Fibroblast of lung (primary cell): Measurements from ENCODE around the gene SPTBN1. TPM values are rescaled to one million over a fixed set of nuclear protein-coding genes. Genes with fewer than 3 reads are reported as not detected.

ENCODE experiments used
- DNase-seq, 2 donors: peaks; one replicate each; pipeline versions ENCODE4 v3.0.0 to v3.0.0-alpha.2; 2010; ENCODE audit warnings: low read depth in 2 of 2
- H2AFZ ChIP-seq: 2 replicates; pipeline ENCODE4 v1.5.1; 2012; ENCODE audit warnings: low read length, control low read depth, inconsistent platforms
- H3K27ac ChIP-seq: 2 replicates; pipeline ENCODE4 v1.5.1; 2011; ENCODE audit warnings: low read length, control low read depth; ENCODE audit not compliant: insufficient read depth
- H3K27me3 ChIP-seq: 2 replicates; pipeline ENCODE4 v1.5.1; 2011; ENCODE audit warnings: mild to moderate bottlenecking, low read length; ENCODE audit not compliant: control insufficient read depth, insufficient read depth
- H3K36me3 ChIP-seq: 2 replicates; pipeline ENCODE4 v1.5.1; 2011; ENCODE audit warnings: low read length; ENCODE audit not compliant: control insufficient read depth, insufficient read depth
- H3K4me1 ChIP-seq: 2 replicates; pipeline ENCODE4 v1.5.1; 2011; ENCODE audit warnings: low read length; ENCODE audit not compliant: control insufficient read depth, insufficient read depth; ENCODE audit errors: extremely low read depth
- H3K4me2 ChIP-seq: 2 replicates; pipeline ENCODE4 v1.5.1; 2011; ENCODE audit warnings: low read length, control low read depth; ENCODE audit not compliant: insufficient read depth; ENCODE audit errors: extremely low read depth
- H3K4me3 ChIP-seq, 4 experiments: fragments of 200-600 bp in 1 of 4; sonication (generic) in 1 of 4; replicated peaks in 1 of 4; 2 replicates each; pipeline ENCODE4 v1.5.1; 2011 to 2016; ENCODE audit warnings: low read length in 4 of 4, low read depth in 3 of 4, mild to moderate bottlenecking in 3 of 4, control low read depth in 2 of 4, inconsistent platforms in 1 of 4, mixed read lengths in 1 of 4; ENCODE audit not compliant: insufficient read depth in 1 of 4; ENCODE audit errors: control extremely low read depth in 1 of 4
- H3K79me2 ChIP-seq: 2 replicates; pipeline ENCODE4 v1.5.1; 2012; ENCODE audit warnings: mild to moderate bottlenecking, low read length, inconsistent platforms; ENCODE audit not compliant: control insufficient read depth, insufficient read depth
- H3K9ac ChIP-seq: 2 replicates; pipeline ENCODE4 v1.5.1; 2011; ENCODE audit warnings: mild to moderate bottlenecking, low read length, control low read depth; ENCODE audit not compliant: insufficient read depth
- H3K9me3 ChIP-seq: 2 replicates; pipeline ENCODE4 v1.5.1; 2012; ENCODE audit warnings: low read depth, low read length; ENCODE audit not compliant: control insufficient read depth, insufficient read depth
- H4K20me1 ChIP-seq: 2 replicates; pipeline ENCODE4 v1.5.1; 2011; ENCODE audit warnings: low read length; ENCODE audit not compliant: control insufficient read depth, insufficient read depth; ENCODE audit errors: extremely low read depth
- EZH2 ChIP-seq: IDR thresholded peaks from 2 replicates; pipeline ENCODE4 v1.5.1; 2012; ENCODE audit warnings: low read length, control low read depth, mild to moderate bottlenecking; ENCODE audit errors: missing control alignments
- polyA plus RNA-seq, 2 donors: library from polyadenylated mRNA; depleted of rRNA in 1 of 2; stranded (reverse) in 1 of 2; unstranded in 1 of 2; fragments of >200 nt; gene quantifications; 2 replicates each; pipeline ENCODE4 v1.2.1, GENCODE V29; 2011 to 2012; ENCODE audit warnings: missing spikeins in 1 of 2
- total RNA-seq: library from RNA; depleted of rRNA; stranded (reverse); fragments of >200 nt; gene quantifications from 2 replicates; pipeline ENCODE4 v1.2.1, GENCODE V29; 2014
- TF ChIP-seq, protein P1 (sequence below), 2 donors: IDR thresholded peaks in 1 of 2; conservative IDR thresholded peaks in 1 of 2; 1 replicate in 1 of 2; 2 replicates in 1 of 2; pipeline ENCODE4 v1.5.1; 2011 to 2012; ENCODE audit warnings: low read length in 2 of 2, control low read depth in 1 of 2, inconsistent platforms in 1 of 2, low read depth in 1 of 2, mild to moderate bottlenecking in 1 of 2

Gene SPTBN1
- total and polyA plus RNA-seq, 2 donors (not counting 1 experiment from before 2014, with no cell fraction given), result 123 to 325 TPM

GRCh38 chr2:54577035-54577434, 120.9 kb downstream of the SPTBN1 start:
- no peak overlapping the region for H3K4me2 ChIP-seq

GRCh38 chr2:54577944-54578647, 122.0 kb downstream of the SPTBN1 start:
- H3K4me1 ChIP-seq, result peaks cover 28% of the 10 kb centered on the region
- no peak overlapping the region for H3K4me2 ChIP-seq
- H3K9ac ChIP-seq, result no peak overlapping the region
- H3K27me3 ChIP-seq, result no peaks in the 10 kb centered on the region
- H3K9me3 ChIP-seq, result no peaks in the 10 kb centered on the region
- H4K20me1 ChIP-seq, result no peaks in the 10 kb centered on the region
- peaks cover 68% of the 10 kb centered on the region for H3K79me2 ChIP-seq
- no peak overlapping the region for H3K4me3 ChIP-seq
- no peak for DNase-seq
- H3K27ac ChIP-seq, result no peak overlapping the region
- no peak overlapping the region for H2AFZ ChIP-seq
- TF ChIP-seq, protein P1, sequence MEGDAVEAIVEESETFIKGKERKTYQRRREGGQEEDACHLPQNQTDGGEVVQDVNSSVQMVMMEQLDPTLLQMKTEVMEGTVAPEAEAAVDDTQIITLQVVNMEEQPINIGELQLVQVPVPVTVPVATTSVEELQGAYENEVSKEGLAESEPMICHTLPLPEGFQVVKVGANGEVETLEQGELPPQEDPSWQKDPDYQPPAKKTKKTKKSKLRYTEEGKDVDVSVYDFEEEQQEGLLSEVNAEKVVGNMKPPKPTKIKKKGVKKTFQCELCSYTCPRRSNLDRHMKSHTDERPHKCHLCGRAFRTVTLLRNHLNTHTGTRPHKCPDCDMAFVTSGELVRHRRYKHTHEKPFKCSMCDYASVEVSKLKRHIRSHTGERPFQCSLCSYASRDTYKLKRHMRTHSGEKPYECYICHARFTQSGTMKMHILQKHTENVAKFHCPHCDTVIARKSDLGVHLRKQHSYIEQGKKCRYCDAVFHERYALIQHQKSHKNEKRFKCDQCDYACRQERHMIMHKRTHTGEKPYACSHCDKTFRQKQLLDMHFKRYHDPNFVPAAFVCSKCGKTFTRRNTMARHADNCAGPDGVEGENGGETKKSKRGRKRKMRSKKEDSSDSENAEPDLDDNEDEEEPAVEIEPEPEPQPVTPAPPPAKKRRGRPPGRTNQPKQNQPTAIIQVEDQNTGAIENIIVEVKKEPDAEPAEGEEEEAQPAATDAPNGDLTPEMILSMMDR (conservative IDR thresholded peaks at IDR 0.05 in 1 of 2, IDR thresholded peaks at IDR 0.05 in 1 of 2; ENCODE audit: low read depth in 1 of 2, low read length in 2 of 2), result no peak
- no peak for TF ChIP-seq EZH2
- H3K36me3 ChIP-seq, result no peaks in the 10 kb centered on the region

More at GRCh38 chr2:54577035-54577434, 120.9 kb downstream of the SPTBN1 start:
- no peak for DNase-seq
- H3K4me3 ChIP-seq, result no peak overlapping the region
- TF ChIP-seq, protein P1 (conservative IDR thresholded peaks at IDR 0.05 in 1 of 2, IDR thresholded peaks at IDR 0.05 in 1 of 2; ENCODE audit: low read depth in 1 of 2, low read length in 2 of 2), result no peak
- TF ChIP-seq EZH2, result no peak
- no peaks in the 10 kb centered on the region for H3K27me3 ChIP-seq
- H3K4me1 ChIP-seq, result peaks cover 36% of the 10 kb centered on the region
- H4K20me1 ChIP-seq, result no peaks in the 10 kb centered on the region
- H3K27ac ChIP-seq, result no peak overlapping the region
- H3K9me3 ChIP-seq, result no peaks in the 10 kb centered on the region
- peaks cover 61% of the 10 kb centered on the region for H3K79me2 ChIP-seq
- no peaks in the 10 kb centered on the region for H3K36me3 ChIP-seq
- H2AFZ ChIP-seq, result no peak overlapping the region
- no peak overlapping the region for H3K9ac ChIP-seq

- H3K27me3 ChIP-seq, result no peaks in the 10 kb centered on the region
- peaks cover 64% of the 10 kb centered on the region for H3K79me2 ChIP-seq
- TF ChIP-seq, protein P1 (conservative IDR thresholded peaks at IDR 0.05 in 1 of 2, IDR thresholded peaks at IDR 0.05 in 1 of 2; ENCODE audit: low read depth in 1 of 2, low read length in 2 of 2), result no peak
- TF ChIP-seq EZH2, result no peak
- no peaks in the 10 kb centered on the region for H3K9me3 ChIP-seq
- H4K20me1 ChIP-seq, result no peaks in the 10 kb centered on the region
- H3K27ac ChIP-seq, result no peak overlapping the region
- H3K4me2 ChIP-seq, result no peak overlapping the region
- H3K36me3 ChIP-seq, result no peaks in the 10 kb centered on the region
- H2AFZ ChIP-seq, result no peak overlapping the region
- no peak for DNase-seq
- no peak overlapping the region for H3K4me3 ChIP-seq
- H3K4me1 ChIP-seq, result peaks cover 23% of the 10 kb centered on the region
- H3K9ac ChIP-seq, result no peak overlapping the region
Observed at GRCh38 chr2:54578648-54579045, 122.5 kb downstream of the SPTBN1 start.
